ENCODE data around the gene ZNF280D.

The ZNF280D gene

GRCh38 chr15:56775641-56776040 lies 42.3 kb upstream of the ZNF280D start:
- Histone ChIP-seq H3K4me3 (ENCODE audit: low read depth, low read length) (no peak overlapping the region), H3K36me3 (no peaks in the 10 kb centered on the region)

DNA sequence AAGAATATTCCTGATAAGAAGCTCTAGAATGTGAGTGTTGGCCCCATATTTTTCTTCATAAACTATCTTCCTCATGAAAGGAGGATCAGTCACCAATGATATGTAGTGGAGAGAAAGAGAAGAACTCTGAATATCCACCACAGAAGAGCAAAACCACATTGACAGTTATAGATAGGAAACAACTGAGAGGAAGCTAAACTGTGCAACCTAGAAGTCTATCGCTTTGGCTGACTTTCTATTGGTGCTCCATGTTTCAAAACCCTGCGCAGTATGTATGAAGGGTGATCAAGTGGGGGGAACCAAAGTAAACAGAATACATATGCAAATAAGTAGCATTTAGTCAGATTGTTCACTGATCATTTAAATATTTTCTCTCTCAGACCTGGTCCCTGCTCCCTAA lies 41.0 kb upstream of the ZNF280D start:
- DNase-seq = no peak
- H3K4me1 ChIP-seq = no peaks in the 10 kb centered on the region
- H3K36me3 ChIP-seq = no peaks in the 10 kb centered on the region
- H3K4me3 ChIP-seq (ENCODE audit: low read depth, low read length) = no peak overlapping the region
- no peaks in the 10 kb centered on the region for H3K9me3 ChIP-seq
- TF ChIP-seq, protein P1, sequence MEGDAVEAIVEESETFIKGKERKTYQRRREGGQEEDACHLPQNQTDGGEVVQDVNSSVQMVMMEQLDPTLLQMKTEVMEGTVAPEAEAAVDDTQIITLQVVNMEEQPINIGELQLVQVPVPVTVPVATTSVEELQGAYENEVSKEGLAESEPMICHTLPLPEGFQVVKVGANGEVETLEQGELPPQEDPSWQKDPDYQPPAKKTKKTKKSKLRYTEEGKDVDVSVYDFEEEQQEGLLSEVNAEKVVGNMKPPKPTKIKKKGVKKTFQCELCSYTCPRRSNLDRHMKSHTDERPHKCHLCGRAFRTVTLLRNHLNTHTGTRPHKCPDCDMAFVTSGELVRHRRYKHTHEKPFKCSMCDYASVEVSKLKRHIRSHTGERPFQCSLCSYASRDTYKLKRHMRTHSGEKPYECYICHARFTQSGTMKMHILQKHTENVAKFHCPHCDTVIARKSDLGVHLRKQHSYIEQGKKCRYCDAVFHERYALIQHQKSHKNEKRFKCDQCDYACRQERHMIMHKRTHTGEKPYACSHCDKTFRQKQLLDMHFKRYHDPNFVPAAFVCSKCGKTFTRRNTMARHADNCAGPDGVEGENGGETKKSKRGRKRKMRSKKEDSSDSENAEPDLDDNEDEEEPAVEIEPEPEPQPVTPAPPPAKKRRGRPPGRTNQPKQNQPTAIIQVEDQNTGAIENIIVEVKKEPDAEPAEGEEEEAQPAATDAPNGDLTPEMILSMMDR (IDR thresholded peaks at IDR 0.05; ENCODE audit: low read depth, low read length) = no peak
- peaks cover 8% of the 10 kb centered on the region for H3K27me3 ChIP-seq

More at GRCh38 chr15:56775641-56776040, 42.3 kb upstream of the ZNF280D start:
- Histone ChIP-seq H3K4me1 (no peaks in the 10 kb centered on the region), H3K9me3 (no peaks in the 10 kb centered on the region), H3K27me3 (peaks cover 8% of the 10 kb centered on the region)
- no peak for DNase-seq
- TF ChIP-seq, protein P1 (IDR thresholded peaks at IDR 0.05; ENCODE audit: low read depth, low read length) = no peak

DNA sequence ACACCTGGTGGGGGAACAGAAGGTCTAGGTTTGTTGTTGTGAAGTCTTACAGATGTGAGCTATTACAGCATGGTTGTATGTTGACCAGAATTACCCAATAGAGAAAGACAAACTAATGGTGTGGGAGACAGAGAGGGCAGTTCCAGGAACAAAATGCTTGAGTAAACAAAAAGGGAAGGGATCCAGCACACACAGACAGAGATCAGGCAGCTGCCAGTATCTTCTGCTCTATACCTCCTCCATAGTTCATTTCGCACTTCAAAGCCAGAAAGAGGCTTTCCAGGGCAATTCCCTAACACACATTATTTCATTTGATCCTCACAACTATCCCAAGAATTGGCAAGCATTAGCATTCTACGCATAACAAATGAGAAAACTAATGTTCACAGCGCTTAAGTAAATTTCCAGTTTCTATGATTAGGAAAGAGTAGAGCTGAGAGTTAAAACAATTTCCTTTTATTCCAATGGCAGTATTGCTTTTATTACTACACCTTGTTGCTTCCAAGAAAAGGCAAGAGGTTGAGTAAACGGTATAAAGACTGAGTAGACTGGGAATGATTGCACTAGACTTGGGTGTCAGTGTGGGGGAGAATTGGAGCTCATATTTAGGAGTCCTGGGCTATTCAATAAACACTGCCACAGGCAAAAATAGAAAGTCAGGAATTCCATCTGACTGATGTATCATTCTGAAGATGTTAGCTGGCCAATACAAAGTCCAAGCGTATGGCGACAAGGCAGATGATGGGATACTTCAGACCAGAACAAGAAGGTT lies 39.7 kb upstream of the ZNF280D start:
- no peaks in the 10 kb centered on the region for H3K4me1 ChIP-seq
- H3K36me3 ChIP-seq = no peaks in the 10 kb centered on the region
- H3K9me3 ChIP-seq = no peaks in the 10 kb centered on the region
- no peak overlapping the region for H3K4me3 ChIP-seq (ENCODE audit: low read depth, low read length)
- TF ChIP-seq, protein P1 (IDR thresholded peaks at IDR 0.05; ENCODE audit: low read depth, low read length) = no peak
- H3K27me3 ChIP-seq = peaks cover 8% of the 10 kb centered on the region
- DNase-seq = no peak

GRCh38 chr15:56770173-56770572 lies 36.9 kb upstream of the ZNF280D start:
- H3K4me1 ChIP-seq = no peaks in the 10 kb centered on the region
- TF ChIP-seq, protein P1 (IDR thresholded peaks at IDR 0.05; ENCODE audit: low read depth, low read length) = no peak
- no peaks in the 10 kb centered on the region for H3K9me3 ChIP-seq
- DNase-seq = no peak
- H3K4me3 ChIP-seq (ENCODE audit: low read depth, low read length) = no peak overlapping the region
- no peaks in the 10 kb centered on the region for H3K36me3 ChIP-seq
- peaks cover 8% of the 10 kb centered on the region for H3K27me3 ChIP-seq

DNA sequence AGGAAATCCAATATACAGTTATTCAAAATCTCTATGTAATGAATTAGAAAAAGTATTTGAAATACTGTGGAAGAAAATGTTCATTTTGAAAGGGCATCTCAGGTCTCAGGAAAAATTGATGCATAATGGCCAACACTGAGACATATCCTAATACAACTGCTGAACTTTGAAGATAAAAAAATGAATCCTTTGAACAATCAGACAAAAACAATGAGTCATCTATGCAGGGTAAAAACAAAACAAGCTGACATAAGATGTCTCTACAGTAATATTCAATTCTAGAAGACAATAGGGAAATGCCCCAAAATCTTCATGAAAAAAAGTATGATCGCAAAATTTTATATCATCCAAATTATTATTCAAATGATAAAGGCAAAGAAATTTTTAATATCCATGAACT lies 34.0 kb upstream of the ZNF280D start:
- Histone ChIP-seq H3K9me3 (no peaks in the 10 kb centered on the region), H3K27me3 (no peaks in the 10 kb centered on the region), H3K36me3 (no peaks in the 10 kb centered on the region), H3K4me1 (no peaks in the 10 kb centered on the region), H3K4me3 (ENCODE audit: low read depth, low read length) (no peak overlapping the region)
- TF ChIP-seq, protein P1 (IDR thresholded peaks at IDR 0.05; ENCODE audit: low read depth, low read length) = no peak
- DNase-seq = no peak

DNA sequence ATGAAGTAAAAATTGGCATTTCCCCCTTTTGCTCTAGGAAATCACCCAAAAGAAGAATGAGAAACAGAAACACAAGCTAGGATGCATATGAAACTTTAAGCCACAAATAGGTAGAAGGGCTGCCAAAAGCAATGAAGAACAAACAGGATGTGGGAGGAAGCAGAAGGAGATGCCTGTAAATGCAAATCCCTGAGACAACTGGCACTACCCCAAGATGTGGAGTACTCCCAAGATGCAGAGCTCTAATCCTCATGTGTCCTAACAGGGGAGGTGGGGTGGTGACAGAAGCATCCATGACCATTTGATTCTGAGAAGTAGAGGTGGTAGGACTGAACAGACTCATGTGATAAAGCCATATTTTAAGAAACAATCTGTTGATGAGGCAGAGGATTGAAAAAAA lies 31.9 kb upstream of the ZNF280D start:
- TF ChIP-seq, protein P1 (IDR thresholded peaks at IDR 0.05; ENCODE audit: low read depth, low read length) = no peak
- Histone ChIP-seq H3K4me1 (no peaks in the 10 kb centered on the region; the same call in 1 of the 2 replicates), H3K36me3 (no peaks in the 10 kb centered on the region), H3K9me3 (no peaks in the 10 kb centered on the region), H3K27me3 (no peaks in the 10 kb centered on the region), H3K4me3 (ENCODE audit: low read depth, low read length) (no peak overlapping the region)
- DNase-seq = no peak

Measured in BE2C (cell line).